ENCODE measurements around the gene LRRC47.

GRCh38 chr1:3735688-3736087, 60.6 kb downstream of the LRRC47 start:
- TF ChIP-seq GATA2 (IDR thresholded peaks at IDR 0.05; ENCODE audit: low read depth, low read length) (no peak), GATA3 (IDR thresholded peaks at IDR 0.05; ENCODE audit: low read depth, low read length) (no peak)
